Ishikawa (cell line): ENCODE measurements around the gene CDK16.

ENCODE experiments used
- CEBPB ChIP-seq: IDR thresholded peaks from 2 replicates; pipeline ENCODE4 v1.6.1; 2012
- CREB1 ChIP-seq: IDR thresholded peaks from 2 replicates; pipeline ENCODE4 v1.6.1; 2012; ENCODE audit warnings: low read depth
- EGR1 ChIP-seq: IDR thresholded peaks from 2 replicates; pipeline ENCODE4 v1.6.1; 2012
- EP300 ChIP-seq: IDR thresholded peaks from 2 replicates; pipeline ENCODE4 v1.6.1; 2012; ENCODE audit warnings: borderline replicate concordance
- FOXM1 ChIP-seq: IDR thresholded peaks from 2 replicates; pipeline ENCODE4 v1.6.1; 2012; ENCODE audit warnings: low read depth, borderline replicate concordance
- NFIC ChIP-seq: IDR thresholded peaks from 2 replicates; pipeline ENCODE4 v1.6.1; 2012
- RAD21 ChIP-seq: IDR thresholded peaks from 2 replicates; pipeline ENCODE4 v1.6.1; 2012; ENCODE audit warnings: low read depth
- TAF1 ChIP-seq: IDR thresholded peaks from 2 replicates; pipeline ENCODE4 v1.6.1; 2012; ENCODE audit warnings: low read depth, mild to moderate bottlenecking
- TCF12 ChIP-seq: IDR thresholded peaks from 2 replicates; pipeline ENCODE4 v1.6.1; 2012; ENCODE audit warnings: low read depth
- TEAD4 ChIP-seq: IDR thresholded peaks from 2 replicates; pipeline ENCODE4 v1.6.1; 2012
- YY1 ChIP-seq: IDR thresholded peaks from 2 replicates; pipeline ENCODE4 v1.6.1; 2012; ENCODE audit warnings: low read depth
- ZBTB7A ChIP-seq: IDR thresholded peaks from 2 replicates; pipeline ENCODE4 v1.6.1; 2012; ENCODE audit warnings: low read depth
- TF ChIP-seq, protein P1 (sequence below): IDR thresholded peaks from 2 replicates; pipeline ENCODE4 v1.6.1; 2012
- TF ChIP-seq, protein P2 (sequence below): IDR thresholded peaks from 2 replicates; pipeline ENCODE4 v1.6.1; 2012
- TF ChIP-seq, protein P3 (sequence below): IDR thresholded peaks from 2 replicates; pipeline ENCODE4 v1.6.1; 2012; ENCODE audit warnings: low read depth, mild to moderate bottlenecking

CDK16 gene

DNA sequence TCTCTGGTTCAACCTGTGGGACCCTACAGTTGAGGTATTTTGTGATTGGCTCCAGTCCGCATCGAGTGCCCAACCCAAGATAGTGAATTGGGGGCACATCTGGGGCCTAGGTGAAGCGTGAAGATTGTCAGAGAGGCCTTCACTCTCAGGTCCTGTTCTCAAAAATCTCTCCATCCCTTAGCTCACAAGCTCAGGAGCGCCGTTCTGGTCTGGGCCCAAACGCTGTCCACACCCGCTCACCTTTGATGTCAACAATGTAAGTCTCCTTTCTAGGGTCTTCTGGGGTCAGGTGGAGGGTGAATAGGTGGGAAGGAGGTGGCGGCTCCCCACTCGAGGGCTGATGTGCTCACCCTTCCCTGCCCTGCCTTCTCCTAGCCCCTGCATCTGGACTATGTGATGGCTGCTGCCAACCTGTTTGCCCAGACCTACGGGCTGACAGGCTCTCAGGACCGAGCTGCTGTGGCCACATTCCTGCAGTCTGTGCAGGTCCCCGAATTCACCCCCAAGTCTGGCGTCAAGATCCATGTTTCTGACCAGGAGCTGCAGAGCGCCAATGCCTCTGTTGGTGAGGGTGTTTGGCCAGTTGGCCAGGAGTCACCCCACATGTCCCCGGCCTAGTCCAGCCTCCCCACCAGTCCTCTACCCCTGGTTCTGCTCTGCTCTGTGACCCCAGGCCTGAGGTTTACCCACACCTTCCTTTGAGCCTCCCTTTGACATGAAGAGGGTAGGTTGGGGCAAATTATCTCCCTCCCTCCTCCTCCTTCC, 7.6 kb upstream of the CDK16 start:
- TF ChIP-seq CREB1 (no peak), ZBTB7A (no peak), RAD21 (no peak), TEAD4 (no peak), FOXM1 (no peak), TAF1 (no peak), CEBPB (no peak), NFIC (no peak), TCF12 (no peak), YY1 (no peak), EGR1 (no peak)
- TF ChIP-seq, protein P1, sequence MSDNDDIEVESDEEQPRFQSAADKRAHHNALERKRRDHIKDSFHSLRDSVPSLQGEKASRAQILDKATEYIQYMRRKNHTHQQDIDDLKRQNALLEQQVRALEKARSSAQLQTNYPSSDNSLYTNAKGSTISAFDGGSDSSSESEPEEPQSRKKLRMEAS: no peak
- TF ChIP-seq, protein P2, sequence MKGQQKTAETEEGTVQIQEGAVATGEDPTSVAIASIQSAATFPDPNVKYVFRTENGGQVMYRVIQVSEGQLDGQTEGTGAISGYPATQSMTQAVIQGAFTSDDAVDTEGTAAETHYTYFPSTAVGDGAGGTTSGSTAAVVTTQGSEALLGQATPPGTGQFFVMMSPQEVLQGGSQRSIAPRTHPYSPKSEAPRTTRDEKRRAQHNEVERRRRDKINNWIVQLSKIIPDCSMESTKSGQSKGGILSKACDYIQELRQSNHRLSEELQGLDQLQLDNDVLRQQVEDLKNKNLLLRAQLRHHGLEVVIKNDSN: no peak

DNA sequence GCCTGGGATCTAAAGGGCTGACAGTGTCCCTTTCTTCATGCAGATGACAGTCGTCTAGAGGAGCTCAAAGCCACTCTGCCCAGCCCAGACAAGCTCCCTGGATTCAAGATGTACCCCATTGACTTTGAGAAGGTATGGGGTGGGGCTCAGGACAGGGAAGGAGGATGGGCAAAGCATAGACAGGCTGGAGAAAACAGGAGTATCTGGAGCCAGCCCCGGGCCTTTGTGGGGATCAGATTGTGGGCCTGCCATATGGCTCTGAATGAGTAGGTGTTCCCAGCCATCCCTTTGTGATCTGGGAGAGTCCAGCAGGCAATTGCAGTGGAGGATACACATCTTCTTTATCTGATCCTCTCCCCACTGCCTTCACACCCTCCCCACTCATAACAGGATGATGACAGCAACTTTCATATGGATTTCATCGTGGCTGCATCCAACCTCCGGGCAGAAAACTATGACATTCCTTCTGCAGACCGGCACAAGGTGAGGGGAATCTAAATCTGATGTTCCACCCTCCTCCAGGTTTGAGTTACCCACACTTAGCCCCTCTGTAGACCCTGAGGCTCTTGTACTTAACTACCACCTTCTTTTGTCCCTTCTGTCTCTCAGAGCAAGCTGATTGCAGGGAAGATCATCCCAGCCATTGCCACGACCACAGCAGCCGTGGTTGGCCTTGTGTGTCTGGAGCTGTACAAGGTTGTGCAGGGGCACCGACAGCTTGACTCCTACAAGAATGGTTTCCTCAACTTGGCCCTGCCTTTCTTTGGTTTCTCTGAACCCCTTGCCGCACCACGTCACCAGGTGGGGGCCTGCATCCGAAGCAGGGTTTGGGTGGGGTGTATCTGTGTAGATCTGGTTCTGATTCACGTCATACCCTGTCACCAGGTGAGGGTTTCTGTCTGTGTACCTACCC, 5.8 kb upstream of the CDK16 start:
- TF ChIP-seq, protein P1: no peak
- no peak for TF ChIP-seq FOXM1
- TF ChIP-seq EGR1: no peak
- TF ChIP-seq, protein P3, sequence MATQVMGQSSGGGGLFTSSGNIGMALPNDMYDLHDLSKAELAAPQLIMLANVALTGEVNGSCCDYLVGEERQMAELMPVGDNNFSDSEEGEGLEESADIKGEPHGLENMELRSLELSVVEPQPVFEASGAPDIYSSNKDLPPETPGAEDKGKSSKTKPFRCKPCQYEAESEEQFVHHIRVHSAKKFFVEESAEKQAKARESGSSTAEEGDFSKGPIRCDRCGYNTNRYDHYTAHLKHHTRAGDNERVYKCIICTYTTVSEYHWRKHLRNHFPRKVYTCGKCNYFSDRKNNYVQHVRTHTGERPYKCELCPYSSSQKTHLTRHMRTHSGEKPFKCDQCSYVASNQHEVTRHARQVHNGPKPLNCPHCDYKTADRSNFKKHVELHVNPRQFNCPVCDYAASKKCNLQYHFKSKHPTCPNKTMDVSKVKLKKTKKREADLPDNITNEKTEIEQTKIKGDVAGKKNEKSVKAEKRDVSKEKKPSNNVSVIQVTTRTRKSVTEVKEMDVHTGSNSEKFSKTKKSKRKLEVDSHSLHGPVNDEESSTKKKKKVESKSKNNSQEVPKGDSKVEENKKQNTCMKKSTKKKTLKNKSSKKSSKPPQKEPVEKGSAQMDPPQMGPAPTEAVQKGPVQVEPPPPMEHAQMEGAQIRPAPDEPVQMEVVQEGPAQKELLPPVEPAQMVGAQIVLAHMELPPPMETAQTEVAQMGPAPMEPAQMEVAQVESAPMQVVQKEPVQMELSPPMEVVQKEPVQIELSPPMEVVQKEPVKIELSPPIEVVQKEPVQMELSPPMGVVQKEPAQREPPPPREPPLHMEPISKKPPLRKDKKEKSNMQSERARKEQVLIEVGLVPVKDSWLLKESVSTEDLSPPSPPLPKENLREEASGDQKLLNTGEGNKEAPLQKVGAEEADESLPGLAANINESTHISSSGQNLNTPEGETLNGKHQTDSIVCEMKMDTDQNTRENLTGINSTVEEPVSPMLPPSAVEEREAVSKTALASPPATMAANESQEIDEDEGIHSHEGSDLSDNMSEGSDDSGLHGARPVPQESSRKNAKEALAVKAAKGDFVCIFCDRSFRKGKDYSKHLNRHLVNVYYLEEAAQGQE: no peak
- TF ChIP-seq CREB1: no peak
- no peak for TF ChIP-seq YY1
- TF ChIP-seq TAF1: no peak
- no peak for TF ChIP-seq EP300
- TF ChIP-seq CEBPB: no peak
- no peak for TF ChIP-seq NFIC
- no peak for TF ChIP-seq TEAD4
- TF ChIP-seq ZBTB7A: no peak
- no peak for TF ChIP-seq RAD21
- TF ChIP-seq TCF12: no peak
- TF ChIP-seq, protein P2: no peak

DNA sequence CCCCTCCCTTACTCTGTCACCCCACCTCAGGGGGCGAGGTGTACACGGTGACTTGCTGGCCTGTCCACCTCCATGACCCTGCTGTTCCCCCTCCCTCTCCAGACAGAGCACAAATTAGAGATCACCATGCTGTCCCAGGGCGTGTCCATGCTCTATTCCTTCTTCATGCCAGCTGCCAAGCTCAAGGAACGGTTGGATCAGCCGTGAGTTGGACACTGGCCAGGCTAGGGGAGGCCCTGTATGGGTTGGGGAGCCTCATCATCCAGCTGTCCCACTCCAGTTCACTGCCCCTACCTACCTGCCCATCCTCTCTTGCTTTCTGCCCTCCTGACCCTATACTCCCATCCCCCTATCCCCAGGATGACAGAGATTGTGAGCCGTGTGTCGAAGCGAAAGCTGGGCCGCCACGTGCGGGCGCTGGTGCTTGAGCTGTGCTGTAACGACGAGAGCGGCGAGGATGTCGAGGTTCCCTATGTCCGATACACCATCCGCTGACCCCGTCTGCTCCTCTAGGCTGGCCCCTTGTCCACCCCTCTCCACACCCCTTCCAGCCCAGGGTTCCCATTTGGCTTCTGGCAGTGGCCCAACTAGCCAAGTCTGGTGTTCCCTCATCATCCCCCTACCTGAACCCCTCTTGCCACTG, 3.9 kb upstream of the CDK16 start:
- no peak for TF ChIP-seq TEAD4
- TF ChIP-seq TAF1: no peak
- TF ChIP-seq, protein P3: no peak
- TF ChIP-seq, protein P1: no peak
- TF ChIP-seq YY1: no peak
- TF ChIP-seq CREB1: no peak
- no peak for TF ChIP-seq EGR1
- no peak for TF ChIP-seq FOXM1
- TF ChIP-seq ZBTB7A: no peak
- no peak for TF ChIP-seq CEBPB
- no peak for TF ChIP-seq TCF12
- TF ChIP-seq, protein P2: no peak
- no peak for TF ChIP-seq EP300
- no peak for TF ChIP-seq NFIC
- no peak for TF ChIP-seq RAD21

DNA sequence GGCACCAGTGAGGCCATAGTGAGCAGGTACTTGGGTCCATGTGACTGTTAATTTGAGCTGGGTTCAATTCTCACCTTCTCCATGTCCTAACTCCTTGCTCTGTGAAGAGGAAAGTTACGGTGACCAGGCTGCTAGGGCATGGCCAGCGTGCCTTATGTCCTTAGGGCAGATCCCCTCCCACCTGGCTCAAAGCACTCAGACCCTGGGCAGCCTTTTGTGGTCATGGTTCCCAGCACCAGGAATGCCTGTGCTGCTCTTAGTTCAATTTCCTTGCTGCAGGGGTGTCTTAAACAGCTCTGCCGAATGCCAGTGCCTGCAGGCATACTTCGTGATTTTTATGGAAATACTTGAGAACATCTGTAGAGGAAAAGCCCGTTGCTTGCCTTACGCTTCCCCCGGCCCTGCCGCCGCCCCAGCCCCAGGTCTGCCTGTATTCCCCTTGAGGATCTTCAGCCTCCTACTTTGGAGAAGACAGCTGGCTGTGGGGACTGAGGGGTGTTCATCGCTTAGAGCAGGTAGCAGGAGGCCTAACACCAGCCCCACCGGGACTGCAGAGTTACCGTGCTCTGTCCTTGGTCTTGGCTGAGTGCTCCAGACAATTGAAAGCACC, 3.1 kb upstream of the CDK16 start:
- TF ChIP-seq, protein P3: no peak
- TF ChIP-seq CREB1 (no peak), YY1 (no peak), EP300 (no peak), NFIC (no peak), TAF1 (no peak), TCF12 (no peak), EGR1 (no peak), ZBTB7A (no peak), RAD21 (no peak), TEAD4 (no peak)
- TF ChIP-seq, protein P1: no peak
